HT1080 (cell line): ENCODE results near the gene TMPRSS11F. TPM values are rescaled to one million over a fixed set of nuclear protein-coding genes. Genes with fewer than 3 reads are reported as not detected.
"Not testable (repeated sequence)": the region's sequence is repeated elsewhere in the genome, so short reads cannot be mapped to it uniquely, and the experiment has no call there.

Experiments used
- DNase-seq: peaks from one replicate; pipeline ENCODE4 v3.0.0-alpha.2; 2015; ENCODE audit warnings: low read depth
- polyA plus RNA-seq, 2 experiments: library from polyadenylated mRNA; depleted of rRNA; stranded (reverse); fragments of >200 nt; gene quantifications; 2 replicates each; pipeline ENCODE4 v1.2.3, GENCODE V29; 2015
- total RNA-seq: library from RNA; depleted of rRNA; stranded (reverse); fragments of >200 nt; shearing (Covaris generic); gene quantifications from 2 replicates; pipeline ENCODE4 v1.2.3, GENCODE V29; 2014; rRNA removed

TMPRSS11F gene
- not detected in 2 replicates for total RNA-seq
- not detected in 2 replicates for polyA plus RNA-seq (2015; cell fraction: cytosol; rRNA removed)
- not detected in 2 replicates for polyA plus RNA-seq (2015; cell fraction: nucleus; rRNA removed)

GRCh38 chr4:68129793-68130192 lies at the start of gene TMPRSS11F:
TMPRSS11F (minus strand) TSS chr4:68129869; CDS start chr4:68129820, 49 bp downstream.
- DNase-seq: no peak

- no peak for DNase-seq
Measured at GRCh38 chr4:68176904-68177303, 47.2 kb upstream of the TMPRSS11F start.

- DNase-seq: no peak
Measured at GRCh38 chr4:68176500-68176899, 46.8 kb upstream of the TMPRSS11F start.

GRCh38 chr4:68175562-68176155 lies 46.0 kb upstream of the TMPRSS11F start:
- DNase-seq: peak; percentile 58

GRCh38 chr4:68174389-68174788 lies 44.7 kb upstream of the TMPRSS11F start:
- DNase-seq: not testable (repeated sequence)

GRCh38 chr4:68172147-68172546 lies 42.5 kb upstream of the TMPRSS11F start:
- not testable (repeated sequence) for DNase-seq

- no peak for DNase-seq
Measured at GRCh38 chr4:68167706-68168105, 38.0 kb upstream of the TMPRSS11F start.

- DNase-seq: no peak
Measured at GRCh38 chr4:68167166-68167565, 37.5 kb upstream of the TMPRSS11F start.

GRCh38 chr4:68163754-68164153 lies 34.1 kb upstream of the TMPRSS11F start:
- no peak for DNase-seq

- no peak for DNase-seq
Measured at GRCh38 chr4:68162196-68162595, 32.5 kb upstream of the TMPRSS11F start.

- DNase-seq: peak; percentile 94
Measured at GRCh38 chr4:68152411-68152810, 22.7 kb upstream of the TMPRSS11F start.

- no peak for DNase-seq
Measured at GRCh38 chr4:68148800-68149685, 19.4 kb upstream of the TMPRSS11F start.

GRCh38 chr4:68147079-68147478 lies 17.4 kb upstream of the TMPRSS11F start:
- DNase-seq: no peak

- DNase-seq: no peak
Measured at GRCh38 chr4:68145261-68145660, 15.6 kb upstream of the TMPRSS11F start.

GRCh38 chr4:68141852-68142251 lies 12.2 kb upstream of the TMPRSS11F start:
- no peak for DNase-seq

GRCh38 chr4:68132342-68132741 lies 2.7 kb upstream of the TMPRSS11F start:
- no peak for DNase-seq

- no peak for DNase-seq
Measured at GRCh38 chr4:68124262-68124661, 5.4 kb downstream of the TMPRSS11F start.

- DNase-seq: no peak
Measured at GRCh38 chr4:68123525-68123924, 6.1 kb downstream of the TMPRSS11F start.

- DNase-seq: no peak
Measured at GRCh38 chr4:68119921-68120320, 9.7 kb downstream of the TMPRSS11F start.

GRCh38 chr4:68110441-68110840 lies 19.2 kb downstream of the TMPRSS11F start:
- no peak for DNase-seq

GRCh38 chr4:68109868-68110267 lies 19.8 kb downstream of the TMPRSS11F start:
- no peak for DNase-seq

GRCh38 chr4:68082758-68083157 lies 46.9 kb downstream of the TMPRSS11F start:
- DNase-seq: no peak
